ACHN (cell line): ENCODE measurements around the gene ENG.
"Not testable (repeated sequence)": the region's sequence is repeated elsewhere in the genome, so short reads cannot be mapped to it uniquely, and the experiment has no call there.

Experiments used
- DNase-seq: peaks from one replicate; pipeline ENCODE4 v3.0.0-alpha.2; 2015
- in situ Hi-C: cut with HindIII; loops from 2 replicates; pipeline ENCODE4 v1.10.0; 2017; ENCODE audit warnings: low sequenced_read_pairs, low pct_ligation_motif_present, low pct_unique_long_range_greater_than_20kb

The ENG gene

GRCh38 chr9:127788337-127789011 is 66.0 kb downstream of the ENG start:
- in situ Hi-C loops, result no loop called here

DNA sequence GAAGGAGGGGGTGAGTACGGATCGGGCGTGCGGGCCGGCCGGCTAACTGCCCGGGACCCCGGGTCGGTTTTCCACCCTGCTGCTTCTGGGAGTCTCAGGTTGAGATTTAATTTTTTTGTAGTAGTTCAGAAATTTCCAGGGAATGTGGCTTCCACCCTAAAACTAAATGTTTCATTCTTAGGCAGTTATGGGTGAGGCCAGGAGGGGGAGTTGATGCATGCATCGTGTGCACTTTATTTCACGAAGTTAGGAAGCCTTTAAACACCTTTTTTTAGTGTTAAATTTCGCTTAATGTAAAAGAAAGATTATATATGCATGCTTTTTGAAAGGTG is 67.7 kb downstream of the ENG start:
- peak; percentile 14 for DNase-seq
- in situ Hi-C loops, result no loop called here

More at GRCh38 chr9:127788337-127789011, 66.0 kb downstream of the ENG start:
- no peak for DNase-seq

DNA sequence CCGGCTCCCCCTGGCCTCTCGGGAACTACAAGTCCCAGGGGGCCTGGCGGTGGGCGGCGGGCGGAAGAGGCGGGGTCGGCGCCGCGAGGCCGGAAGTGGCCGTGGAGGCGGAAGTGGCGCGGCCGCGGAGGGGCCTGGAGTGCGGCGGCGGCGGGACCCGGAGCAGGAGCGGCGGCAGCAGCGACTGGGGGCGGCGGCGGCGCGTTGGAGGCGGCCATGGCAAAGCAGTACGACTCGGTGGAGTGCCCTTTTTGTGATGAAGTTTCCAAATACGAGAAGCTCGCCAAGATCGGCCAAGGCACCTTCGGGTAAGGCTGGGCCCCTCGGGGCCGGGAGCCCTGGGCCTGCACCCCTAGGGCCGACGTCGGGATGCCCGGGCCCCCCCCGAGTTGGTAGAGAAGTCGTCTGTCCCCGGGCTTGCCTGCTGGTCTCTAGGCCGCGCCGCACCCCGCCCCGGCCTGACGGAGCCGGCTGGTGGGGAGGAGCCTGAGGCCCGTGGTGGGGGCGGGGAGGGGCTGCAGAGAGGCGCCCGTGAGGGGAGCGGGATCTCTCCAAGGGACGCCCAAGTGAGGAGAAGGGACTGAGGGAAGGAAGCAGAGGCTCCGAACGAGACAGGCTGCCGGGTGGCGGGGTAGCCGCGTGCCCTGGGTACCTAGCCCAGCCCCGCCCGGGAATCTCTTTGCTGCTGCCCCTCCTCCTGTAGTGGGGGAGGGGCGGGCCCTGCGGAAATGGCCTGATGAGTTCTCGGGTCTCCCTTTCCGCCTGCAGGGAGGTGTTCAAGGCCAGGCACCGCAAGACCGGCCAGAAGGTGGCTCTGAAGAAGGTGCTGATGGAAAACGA is 68.3 kb downstream of the ENG start, which contains the start of gene CDK9:
Gene CDK9, plus strand, starts transcription at position 102 of the 840 bp plus-strand sequence. Its CDS starts 115 bp downstream, at position 217.
- in situ Hi-C loops, result no loop called here
- peak; percentile 83 for DNase-seq

DNA sequence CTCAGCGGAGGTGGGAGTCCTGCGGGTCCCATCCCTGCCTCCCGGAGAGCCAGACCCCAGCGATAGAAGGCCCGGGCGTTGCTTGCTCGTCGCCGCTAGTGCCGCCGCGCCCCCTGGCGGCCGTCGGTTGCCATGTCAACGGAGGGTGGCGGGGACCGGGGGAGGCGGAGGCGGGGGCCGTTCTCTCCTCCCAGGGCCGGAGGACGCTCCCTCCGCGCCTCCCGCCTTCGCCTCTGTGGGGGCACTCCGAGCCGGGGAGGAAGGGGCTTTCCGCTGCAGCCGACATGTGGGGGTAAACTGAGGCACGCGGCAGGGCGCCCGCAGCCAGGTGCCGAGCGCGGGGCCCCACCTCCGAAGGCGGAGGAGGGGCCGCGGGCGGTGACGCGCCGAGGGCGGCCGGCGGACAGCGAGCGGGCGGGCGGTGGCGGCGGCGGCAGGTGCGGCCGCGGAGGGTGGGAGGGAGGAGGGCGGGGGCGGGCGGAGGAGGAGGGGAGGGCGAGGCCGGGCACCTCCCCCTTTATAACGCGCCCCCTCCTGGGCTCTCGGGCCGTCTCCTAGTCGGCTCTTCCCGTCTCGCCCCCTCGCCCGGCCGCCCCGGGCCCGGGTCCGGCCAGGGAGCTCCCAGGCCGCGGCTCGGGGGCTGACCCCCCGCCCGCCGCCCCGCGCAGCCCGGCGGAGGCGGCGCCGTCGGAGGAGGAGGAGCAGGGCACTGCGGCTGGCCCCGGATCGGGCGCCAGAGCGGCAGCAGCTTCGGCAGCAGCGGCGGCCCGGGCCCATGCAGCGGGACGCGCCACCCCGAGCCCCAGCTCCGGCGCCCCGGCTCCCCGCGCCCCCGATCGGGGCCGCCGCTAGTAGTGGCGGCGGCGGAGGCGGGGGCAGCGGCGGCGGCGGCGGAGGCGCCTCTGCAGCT is 69.2 kb downstream of the ENG start:
- DNase-seq, result peak; percentile 75
- in situ Hi-C loops, result no loop called here

DNA sequence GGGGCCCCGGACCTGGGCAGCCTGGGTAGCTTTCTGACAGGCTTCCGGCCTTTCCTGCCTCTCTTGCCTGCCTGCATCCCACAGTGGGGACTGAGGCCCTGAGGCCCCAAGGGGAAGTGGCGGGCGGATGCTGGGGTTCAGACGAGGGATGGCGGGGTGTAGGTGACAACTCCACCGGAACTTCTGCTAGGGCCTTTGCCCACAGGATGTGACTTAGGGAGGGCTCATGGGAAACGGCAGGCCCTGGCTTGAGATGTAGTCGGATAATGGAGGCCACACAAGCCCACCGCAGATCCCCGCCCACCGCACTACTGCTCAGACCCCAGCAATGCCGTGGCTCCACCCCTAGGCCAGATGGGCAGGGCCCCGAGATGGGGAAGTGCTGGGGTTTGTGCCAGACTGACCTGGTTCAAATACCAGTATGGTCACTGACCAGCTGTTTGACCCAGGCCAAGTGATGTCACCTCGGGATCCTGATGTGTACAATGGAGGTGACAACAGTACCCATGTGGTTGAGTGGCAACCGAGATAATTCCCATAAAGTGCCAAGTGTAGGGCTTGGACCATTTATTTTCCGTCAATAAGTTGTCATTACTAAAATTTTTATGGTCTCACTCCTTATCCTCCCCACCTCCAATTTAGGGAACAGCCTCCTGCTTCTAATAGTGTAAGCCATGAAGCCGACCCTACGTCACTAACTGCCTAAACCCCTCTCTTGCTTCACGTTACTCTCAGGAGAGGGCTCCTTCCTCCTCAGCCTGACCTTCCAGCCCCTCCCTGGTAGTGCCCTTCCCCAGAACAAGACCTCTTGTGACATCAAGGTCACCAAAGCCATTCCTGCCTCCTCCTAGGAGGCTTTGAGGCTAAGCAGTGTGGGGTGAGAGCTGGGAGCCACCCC is 71.1 kb downstream of the ENG start:
- in situ Hi-C loops, result no loop called here
- DNase-seq, result no peak

GRCh38 chr9:127781806-127782205 is 72.7 kb downstream of the ENG start:
- in situ Hi-C loops, result no loop called here

GRCh38 chr9:127780909-127781308 is 73.5 kb downstream of the ENG start:
- DNase-seq, in situ Hi-C loops: not testable (repeated sequence)

More at GRCh38 chr9:127781806-127782205, 72.7 kb downstream of the ENG start:
- no peak for DNase-seq

DNA sequence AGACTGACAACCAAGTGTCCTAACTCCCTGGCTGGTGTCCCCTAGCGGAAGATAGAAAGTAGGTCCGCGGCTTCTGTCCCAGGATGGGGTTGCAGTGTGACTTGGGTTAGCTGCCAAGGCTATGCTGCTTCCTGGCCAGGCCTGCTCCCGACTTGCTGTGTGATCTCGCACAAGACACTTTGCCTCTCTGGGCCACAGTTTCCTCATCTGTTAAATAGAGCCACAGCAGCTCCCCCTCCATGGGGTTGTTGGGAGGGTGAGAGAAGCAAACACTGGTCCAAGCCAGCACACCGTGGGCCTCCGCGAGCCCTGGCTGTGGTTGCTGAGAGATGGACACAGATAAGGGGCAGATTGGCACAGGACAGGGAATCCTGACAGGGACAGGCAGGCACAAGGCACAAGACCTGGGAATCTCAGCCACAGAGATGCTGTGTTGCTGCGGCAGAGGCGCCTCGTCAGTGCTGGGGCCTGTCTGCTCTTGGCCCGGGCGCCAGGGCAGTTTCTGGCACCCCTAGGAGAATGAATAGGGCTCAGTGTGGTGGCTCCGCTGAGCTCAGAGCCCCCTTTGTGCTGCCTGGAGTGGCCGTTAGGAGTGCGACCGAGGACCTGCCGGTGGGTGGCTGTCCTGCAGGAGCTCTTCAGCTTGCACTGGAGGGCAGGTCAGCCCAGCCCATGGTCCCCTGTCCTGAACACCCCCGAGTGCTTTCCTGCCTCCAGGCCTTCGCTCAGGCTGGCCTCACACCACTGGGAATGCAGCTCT is 74.2 kb downstream of the ENG start:
- in situ Hi-C loops, result no loop called here
- no peak for DNase-seq

GRCh38 chr9:127779136-127779981 is 75.1 kb downstream of the ENG start:
- in situ Hi-C loops, result no loop called here
- no peak for DNase-seq

DNA sequence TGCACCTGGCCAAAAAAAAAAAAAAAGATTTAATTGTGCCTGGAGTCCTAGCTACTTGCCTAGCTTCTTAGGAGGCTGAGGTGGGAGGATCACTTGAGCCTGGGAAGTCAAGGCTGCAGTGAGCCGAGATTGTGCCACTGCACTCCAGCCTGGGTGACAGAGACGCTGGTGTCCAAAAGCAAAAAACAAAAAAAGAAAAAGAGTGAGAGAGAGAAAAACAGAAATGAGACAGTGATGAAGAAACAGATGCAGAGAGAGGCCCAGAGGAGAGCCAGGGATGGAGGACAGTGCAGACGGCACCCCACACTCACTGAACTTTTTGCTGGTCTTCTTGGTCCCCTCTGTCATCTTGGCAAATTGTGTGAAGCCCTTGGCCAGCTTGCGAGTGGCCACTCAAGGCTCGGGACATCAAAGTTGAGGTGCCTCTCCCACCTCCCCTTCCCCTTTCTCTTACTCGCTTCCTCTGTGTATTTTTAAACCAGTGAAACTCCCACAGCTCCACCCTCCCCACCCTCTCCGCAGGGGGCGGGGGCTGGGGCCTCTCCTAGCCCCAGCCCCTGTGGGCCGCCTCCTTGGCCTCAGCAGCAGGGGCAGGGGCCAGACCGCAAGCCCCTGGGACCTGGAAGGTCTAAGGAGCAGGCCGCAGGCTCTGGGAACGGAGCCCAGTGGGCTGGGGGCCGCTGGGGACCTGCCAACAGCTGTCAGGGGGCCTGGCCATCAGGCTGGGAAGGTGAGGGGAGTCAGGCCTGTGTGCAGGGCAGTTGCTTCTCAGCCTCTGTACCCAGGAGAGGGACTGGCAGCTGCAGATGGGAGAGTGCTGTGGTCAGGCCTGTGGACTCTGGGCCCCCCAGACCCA is 76.0 kb downstream of the ENG start, which contains the start of gene SH2D3C:
Gene SH2D3C, minus strand, starts transcription at position 387 of the 856 bp plus-strand sequence. Its CDS starts 39 bp downstream, at position 348.
- in situ Hi-C loops, result no loop called here
- no peak for DNase-seq

GRCh38 chr9:127777368-127777980 is 77.0 kb downstream of the ENG start:
- DNase-seq, result no peak
- in situ Hi-C loops, result no loop called here

- DNase-seq, result no peak
- in situ Hi-C loops, result no loop called here
These were observed 77.6 kb downstream of the ENG start for GRCh38 chr9:127776924-127777289.

GRCh38 chr9:127776195-127776923 is 78.1 kb downstream of the ENG start:
- in situ Hi-C loops, result no loop called here
- no peak for DNase-seq

DNA sequence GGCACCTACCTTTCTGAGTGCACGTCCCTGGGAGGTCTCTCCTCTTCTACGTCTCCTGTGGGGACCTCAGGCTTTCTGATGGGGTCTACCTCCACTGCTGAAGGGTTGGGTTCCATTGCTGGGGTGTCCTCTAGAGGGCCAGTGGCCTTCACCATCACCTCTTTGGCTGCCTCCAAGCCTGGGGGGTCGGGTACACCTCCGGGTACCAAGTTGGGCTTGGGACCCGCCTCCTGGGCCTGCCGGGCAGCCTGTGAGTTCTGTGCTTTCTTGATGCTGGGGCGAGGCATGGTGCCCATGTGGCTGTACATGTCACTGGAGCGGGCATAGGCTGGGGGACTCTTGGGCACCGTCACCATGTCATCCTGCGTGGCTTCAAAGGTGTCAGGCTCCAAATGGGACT is 80.5 kb downstream of the ENG start:
- no peak for DNase-seq
- in situ Hi-C loops, result no loop called here

DNA sequence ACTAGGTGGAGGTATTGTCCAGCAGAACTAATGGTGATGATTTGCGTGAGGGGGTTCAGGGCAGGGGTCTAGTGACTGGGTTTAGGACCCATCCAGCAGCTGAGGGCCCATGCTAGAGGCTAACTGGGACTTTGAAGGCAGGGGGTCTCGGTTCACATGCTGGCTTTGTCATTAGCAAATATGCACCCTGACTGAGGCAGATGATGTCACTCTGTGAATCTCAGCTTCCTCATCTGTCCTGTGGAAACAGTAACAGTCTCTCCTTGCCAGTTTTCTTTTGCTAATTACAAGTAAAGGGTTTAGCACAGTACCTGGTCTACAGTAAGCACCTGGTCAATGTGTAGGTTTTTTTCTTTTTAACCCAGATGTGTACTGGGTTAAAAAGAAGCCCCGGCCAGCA is 81.2 kb downstream of the ENG start:
- in situ Hi-C loops, result no loop called here

More for the DNA sequence above, 81.2 kb downstream of the ENG start:
- DNase-seq, result no peak
